GM20000 (cell line): ENCODE data around the gene FEV.

ENCODE experiments used
- DNase-seq: peaks from one replicate; pipeline ENCODE4 v3.0.0; 2012; ENCODE audit warnings: low spot score
- CTCF ChIP-seq: IDR thresholded peaks from 2 replicates; pipeline ENCODE4 v1.5.1; 2012; ENCODE audit warnings: mild to moderate bottlenecking, control low read depth; ENCODE audit errors: extremely low read depth, missing control alignments

The FEV gene

GRCh38 chr2:218963601-218964000 lies 21.4 kb downstream of the FEV start:
- DNase-seq, result no peak
- TF ChIP-seq CTCF, result no peak

- TF ChIP-seq CTCF, result no peak
- peak; percentile 62 for DNase-seq
Measured at GRCh38 chr2:218962859-218963492, 22.0 kb downstream of the FEV start.

GRCh38 chr2:218961651-218962570 lies 23.1 kb downstream of the FEV start:
- peak; percentile 45 for DNase-seq

GRCh38 chr2:218961229-218961628 lies 23.8 kb downstream of the FEV start:
- TF ChIP-seq CTCF, result no peak
- DNase-seq, result no peak

More at GRCh38 chr2:218961651-218962570, 23.1 kb downstream of the FEV start:
- TF ChIP-seq CTCF, result no peak

- peak; percentile 52 for DNase-seq
Measured at GRCh38 chr2:218960309-218961165, 24.4 kb downstream of the FEV start.

GRCh38 chr2:218959761-218960308 lies 25.1 kb downstream of the FEV start:
- DNase-seq, result no peak
- TF ChIP-seq CTCF, result no peak

More at GRCh38 chr2:218960309-218961165, 24.4 kb downstream of the FEV start:
- TF ChIP-seq CTCF, result no peak
